22Rv1 (cell line): ENCODE results near the gene TRPC4AP.

ENCODE experiments used
- ZFX ChIP-seq: fragments of 450-650 bp; IDR thresholded peaks from 2 replicates; pipeline ENCODE4 v1.6.1; 2017; ENCODE audit warnings: antibody characterized with exemption, borderline replicate concordance
- TF ChIP-seq, protein P1 (sequence below): fragments of 450-650 bp; IDR thresholded peaks from 2 replicates; pipeline ENCODE4 v1.5.1; 2017; ENCODE audit warnings: mild to moderate bottlenecking

DNA sequence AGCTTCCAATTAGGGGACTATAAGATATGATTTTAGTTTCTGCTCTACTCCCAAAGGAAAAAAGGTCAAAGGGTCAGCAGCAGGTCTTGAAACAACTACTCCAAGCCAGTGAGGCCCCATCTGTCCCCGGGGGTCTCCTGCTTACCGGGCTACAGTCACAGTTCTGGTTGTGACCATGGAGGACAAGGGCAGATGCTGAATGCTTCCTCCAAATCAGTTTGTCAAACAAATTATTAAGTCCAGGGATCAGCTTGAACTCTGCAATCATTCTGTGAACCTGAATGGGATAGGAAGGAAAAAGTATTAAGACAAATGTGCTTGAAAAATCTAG lies 76.8 kb downstream of the TRPC4AP start:
- TF ChIP-seq, protein P1, sequence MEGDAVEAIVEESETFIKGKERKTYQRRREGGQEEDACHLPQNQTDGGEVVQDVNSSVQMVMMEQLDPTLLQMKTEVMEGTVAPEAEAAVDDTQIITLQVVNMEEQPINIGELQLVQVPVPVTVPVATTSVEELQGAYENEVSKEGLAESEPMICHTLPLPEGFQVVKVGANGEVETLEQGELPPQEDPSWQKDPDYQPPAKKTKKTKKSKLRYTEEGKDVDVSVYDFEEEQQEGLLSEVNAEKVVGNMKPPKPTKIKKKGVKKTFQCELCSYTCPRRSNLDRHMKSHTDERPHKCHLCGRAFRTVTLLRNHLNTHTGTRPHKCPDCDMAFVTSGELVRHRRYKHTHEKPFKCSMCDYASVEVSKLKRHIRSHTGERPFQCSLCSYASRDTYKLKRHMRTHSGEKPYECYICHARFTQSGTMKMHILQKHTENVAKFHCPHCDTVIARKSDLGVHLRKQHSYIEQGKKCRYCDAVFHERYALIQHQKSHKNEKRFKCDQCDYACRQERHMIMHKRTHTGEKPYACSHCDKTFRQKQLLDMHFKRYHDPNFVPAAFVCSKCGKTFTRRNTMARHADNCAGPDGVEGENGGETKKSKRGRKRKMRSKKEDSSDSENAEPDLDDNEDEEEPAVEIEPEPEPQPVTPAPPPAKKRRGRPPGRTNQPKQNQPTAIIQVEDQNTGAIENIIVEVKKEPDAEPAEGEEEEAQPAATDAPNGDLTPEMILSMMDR: no peak
- TF ChIP-seq ZFX: no peak
